ENCODE data around the gene CLK2. TPM values are rescaled to one million over a fixed set of nuclear protein-coding genes. Genes with fewer than 3 reads are reported as not detected.

CLK2 gene
- total and polyA plus RNA-seq, 9 of the 15 experiments (the other 6 are each of a cell fraction or from before 2014, with no cell fraction given), result 13.5 to 81.4 (median 39.6) TPM

- TF ChIP-seq FOXK1 (CRISPR knock-in tag; IDR thresholded peaks at IDR 0.05; ENCODE audit: borderline replicate concordance), result no peak
- TF ChIP-seq, protein P1, sequence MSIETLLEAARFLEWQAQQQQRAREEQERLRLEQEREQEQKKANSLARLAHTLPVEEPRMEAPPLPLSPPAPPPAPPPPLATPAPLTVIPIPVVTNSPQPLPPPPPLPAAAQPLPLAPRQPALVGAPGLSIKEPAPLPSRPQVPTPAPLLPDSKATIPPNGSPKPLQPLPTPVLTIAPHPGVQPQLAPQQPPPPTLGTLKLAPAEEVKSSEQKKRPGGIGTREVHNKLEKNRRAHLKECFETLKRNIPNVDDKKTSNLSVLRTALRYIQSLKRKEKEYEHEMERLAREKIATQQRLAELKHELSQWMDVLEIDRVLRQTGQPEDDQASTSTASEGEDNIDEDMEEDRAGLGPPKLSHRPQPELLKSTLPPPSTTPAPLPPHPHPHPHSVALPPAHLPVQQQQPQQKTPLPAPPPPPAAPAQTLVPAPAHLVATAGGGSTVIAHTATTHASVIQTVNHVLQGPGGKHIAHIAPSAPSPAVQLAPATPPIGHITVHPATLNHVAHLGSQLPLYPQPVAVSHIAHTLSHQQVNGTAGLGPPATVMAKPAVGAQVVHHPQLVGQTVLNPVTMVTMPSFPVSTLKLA (conservative IDR thresholded peaks at IDR 0.05), result peak in 1 of 2 experiments; percentile 55; a peak in 1 of 4 replicates
- TF ChIP-seq ZNF668 (CRISPR knock-in tag; IDR thresholded peaks at IDR 0.05), result no peak
- TF ChIP-seq ESRRA (IDR thresholded peaks at IDR 0.05; ENCODE audit: borderline replicate concordance, low read depth), result peak; percentile 59; the same call in 1 of the 2 replicates
- TF ChIP-seq HNRNPH1 (optimal IDR thresholded peaks at IDR 0.05; ENCODE audit: low read depth, low read length), result no peak
- no peak for TF ChIP-seq NR1H2 (CRISPR knock-in tag; IDR thresholded peaks at IDR 0.05)
- peak; percentile 45 to 56; a peak in 2 of 4 replicates for TF ChIP-seq TBL1XR1 (IDR thresholded peaks at IDR 0.05; ENCODE audit: low read length in 2 of 2)
- TF ChIP-seq SRF (CRISPR knock-in tag; IDR thresholded peaks at IDR 0.05), result peak in 1 of 2 experiments; percentile 84; a peak in 2 of 4 replicates
- TF ChIP-seq GTF2A2 (tag; IDR thresholded peaks at IDR 0.05), result no peak
- peak; percentile 80 for TF ChIP-seq CTBP1 (IDR thresholded peaks at IDR 0.05; ENCODE audit: borderline replicate concordance)
- TF ChIP-seq CEBPZ (IDR thresholded peaks at IDR 0.05; ENCODE audit: borderline replicate concordance, low read depth, low read length), result no peak
- peak; percentile 34; the same call in 1 of the 2 replicates for TF ChIP-seq TOE1 (IDR thresholded peaks at IDR 0.05; ENCODE audit: borderline replicate concordance)
- no peak for TF ChIP-seq TOE1 (CRISPR knock-in tag; IDR thresholded peaks at IDR 0.05; ENCODE audit: borderline replicate concordance, low read depth)
- TF ChIP-seq, protein P2, sequence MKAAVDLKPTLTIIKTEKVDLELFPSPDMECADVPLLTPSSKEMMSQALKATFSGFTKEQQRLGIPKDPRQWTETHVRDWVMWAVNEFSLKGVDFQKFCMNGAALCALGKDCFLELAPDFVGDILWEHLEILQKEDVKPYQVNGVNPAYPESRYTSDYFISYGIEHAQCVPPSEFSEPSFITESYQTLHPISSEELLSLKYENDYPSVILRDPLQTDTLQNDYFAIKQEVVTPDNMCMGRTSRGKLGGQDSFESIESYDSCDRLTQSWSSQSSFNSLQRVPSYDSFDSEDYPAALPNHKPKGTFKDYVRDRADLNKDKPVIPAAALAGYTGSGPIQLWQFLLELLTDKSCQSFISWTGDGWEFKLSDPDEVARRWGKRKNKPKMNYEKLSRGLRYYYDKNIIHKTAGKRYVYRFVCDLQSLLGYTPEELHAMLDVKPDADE (conservative IDR thresholded peaks at IDR 0.05; ENCODE audit: control insufficient read depth, low read depth, low read length), result 0 out of 2 replicates have a peak, but pooled peaks have one; percentile 25
- TF ChIP-seq TCF3 (CRISPR knock-in tag; IDR thresholded peaks at IDR 0.05), result no peak
- TF ChIP-seq ZNF449 (CRISPR knock-in tag; IDR thresholded peaks at IDR 0.05), result no peak
- peak; percentile 8 for TF ChIP-seq MEIS2 (IDR thresholded peaks at IDR 0.05; ENCODE audit: partially characterized antibody)
- 0 out of 2 replicates have a peak, but pooled peaks have one; percentile 14 for TF ChIP-seq TARDBP (IDR thresholded peaks at IDR 0.05)
- TF ChIP-seq EHMT2 (IDR thresholded peaks at IDR 0.05), result no peak
- peak; percentile 72 for TF ChIP-seq CREM (IDR thresholded peaks at IDR 0.05; ENCODE audit: low read depth)
Measured at GRCh38 chr1:155250633-155251449, 22.5 kb downstream of the CLK2 start (continued).
